Loucy (cell line): ENCODE results near the gene GPR37.

Source experiments
- H2AFZ ChIP-seq: fragments of 200-600 bp; sonication (generic); 2 replicates; pipeline ENCODE4 v1.6.0; 2016; ENCODE audit warnings: antibody characterized with exemption, mild to moderate bottlenecking, low read length, moderate library complexity
- H3F3A ChIP-seq: fragments of 200-600 bp; 2 replicates; pipeline ENCODE4 v1.6.0; 2016; ENCODE audit warnings: antibody characterized with exemption, low read depth, mild to moderate bottlenecking
- H3K27me3 ChIP-seq: fragments of 200-600 bp; sonication (generic); 2 replicates; pipeline ENCODE4 v1.6.1; 2014; ENCODE audit warnings: low read length, mild to moderate bottlenecking; ENCODE audit not compliant: insufficient read depth, poor library complexity, severe bottlenecking
- H3K36me3 ChIP-seq: fragments of 200-600 bp; sonication (generic); 2 replicates; pipeline ENCODE4 v1.6.1; 2016; ENCODE audit warnings: low read length; ENCODE audit not compliant: insufficient read depth
- H3K4me1 ChIP-seq: fragments of 200-600 bp; sonication (generic); 2 replicates; pipeline ENCODE4 v1.5.1; 2014; ENCODE audit warnings: low read length, mild to moderate bottlenecking; ENCODE audit not compliant: insufficient read depth, poor library complexity, severe bottlenecking
- H3K4me2 ChIP-seq: fragments of 200-600 bp; sonication (generic); 2 replicates; pipeline ENCODE4 v1.6.0; 2014; ENCODE audit warnings: antibody characterized with exemption, low read length, low read depth, mild to moderate bottlenecking; ENCODE audit not compliant: poor library complexity, severe bottlenecking
- H3K4me3 ChIP-seq: fragments of 200-600 bp; sonication (generic); 2 replicates; pipeline ENCODE4 v1.5.1; 2014; ENCODE audit warnings: low read length, mild to moderate bottlenecking, mixed read lengths; ENCODE audit not compliant: poor library complexity, severe bottlenecking
- H3K79me2 ChIP-seq: fragments of 200-600 bp; sonication (generic); 2 replicates; pipeline ENCODE4 v1.6.1; 2014; ENCODE audit warnings: low read length; ENCODE audit not compliant: insufficient read depth
- H3K9ac ChIP-seq: fragments of 200-600 bp; sonication (generic); 2 replicates; pipeline ENCODE4 v1.6.0; 2014; ENCODE audit warnings: mild to moderate bottlenecking, low read depth, low read length, moderate library complexity; ENCODE audit not compliant: poor library complexity, severe bottlenecking
- H3K9me2 ChIP-seq: fragments of 200-600 bp; sonication (generic); replicated peaks from 2 replicates; pipeline ENCODE4 v1.6.1; 2016; ENCODE audit warnings: low read depth, low read length, mixed read lengths
- H3K9me3 ChIP-seq: fragments of 200-600 bp; sonication (generic); 2 replicates; pipeline ENCODE4 v1.6.1; 2014; ENCODE audit warnings: mild to moderate bottlenecking, antibody characterized with exemption, low read length, low read depth; ENCODE audit not compliant: insufficient read depth
- H4K20me1 ChIP-seq: fragments of 200-600 bp; sonication (generic); 2 replicates; pipeline ENCODE4 v1.6.0; 2014; ENCODE audit warnings: antibody characterized with exemption, low read length, mild to moderate bottlenecking; ENCODE audit not compliant: insufficient read depth, poor library complexity, severe bottlenecking
- EZH2phosphoT487 ChIP-seq: fragments of 200-600 bp; IDR thresholded peaks from 2 replicates; pipeline ENCODE4 v1.6.1; 2018; ENCODE audit warnings: antibody characterized with exemption, mild to moderate bottlenecking, moderate library complexity, borderline replicate concordance
- TF ChIP-seq, protein P1 (sequence below): fragments of 200-600 bp; sonication (generic); conservative IDR thresholded peaks from 2 replicates; pipeline ENCODE4 v1.5.1; 2014; ENCODE audit warnings: mild to moderate bottlenecking, antibody characterized with exemption, low read length

Gene GPR37

DNA sequence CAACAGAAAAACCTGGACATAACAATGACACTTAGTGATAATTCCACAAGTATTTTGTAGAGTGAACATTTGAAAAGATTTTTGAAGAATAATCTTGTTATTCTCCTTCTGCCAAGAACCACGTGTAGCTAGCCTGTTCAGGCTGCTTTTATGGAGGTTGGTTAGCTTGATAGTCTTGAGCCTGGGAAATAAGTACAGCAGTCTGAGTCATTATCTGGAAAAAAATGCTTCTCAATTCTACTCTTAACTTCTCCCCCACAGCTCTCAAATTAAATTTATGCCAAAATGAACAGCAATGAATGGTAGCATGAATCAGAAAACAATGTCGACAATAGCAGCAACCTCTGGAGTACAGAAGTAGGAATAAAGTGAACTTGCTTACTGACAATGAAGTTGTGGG is 63.2 kb downstream of the GPR37 start:
- Histone ChIP-seq H3K4me3 (no peak overlapping the region), H3K9me2 (no peaks in the 10 kb centered on the region), H3K4me1 (no peaks in the 10 kb centered on the region), H3F3A (no peaks in the 10 kb centered on the region), H3K4me2 (no peak overlapping the region), H3K9ac (no peak overlapping the region), H2AFZ (no peak overlapping the region), H4K20me1 (no peaks in the 10 kb centered on the region), H3K27me3 (no peaks in the 10 kb centered on the region), H3K36me3 (no peaks in the 10 kb centered on the region), H3K9me3 (no peaks in the 10 kb centered on the region), H3K79me2 (no peaks in the 10 kb centered on the region)
- TF ChIP-seq, protein P1, sequence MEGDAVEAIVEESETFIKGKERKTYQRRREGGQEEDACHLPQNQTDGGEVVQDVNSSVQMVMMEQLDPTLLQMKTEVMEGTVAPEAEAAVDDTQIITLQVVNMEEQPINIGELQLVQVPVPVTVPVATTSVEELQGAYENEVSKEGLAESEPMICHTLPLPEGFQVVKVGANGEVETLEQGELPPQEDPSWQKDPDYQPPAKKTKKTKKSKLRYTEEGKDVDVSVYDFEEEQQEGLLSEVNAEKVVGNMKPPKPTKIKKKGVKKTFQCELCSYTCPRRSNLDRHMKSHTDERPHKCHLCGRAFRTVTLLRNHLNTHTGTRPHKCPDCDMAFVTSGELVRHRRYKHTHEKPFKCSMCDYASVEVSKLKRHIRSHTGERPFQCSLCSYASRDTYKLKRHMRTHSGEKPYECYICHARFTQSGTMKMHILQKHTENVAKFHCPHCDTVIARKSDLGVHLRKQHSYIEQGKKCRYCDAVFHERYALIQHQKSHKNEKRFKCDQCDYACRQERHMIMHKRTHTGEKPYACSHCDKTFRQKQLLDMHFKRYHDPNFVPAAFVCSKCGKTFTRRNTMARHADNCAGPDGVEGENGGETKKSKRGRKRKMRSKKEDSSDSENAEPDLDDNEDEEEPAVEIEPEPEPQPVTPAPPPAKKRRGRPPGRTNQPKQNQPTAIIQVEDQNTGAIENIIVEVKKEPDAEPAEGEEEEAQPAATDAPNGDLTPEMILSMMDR: no peak
- no peak for TF ChIP-seq EZH2phosphoT487

DNA sequence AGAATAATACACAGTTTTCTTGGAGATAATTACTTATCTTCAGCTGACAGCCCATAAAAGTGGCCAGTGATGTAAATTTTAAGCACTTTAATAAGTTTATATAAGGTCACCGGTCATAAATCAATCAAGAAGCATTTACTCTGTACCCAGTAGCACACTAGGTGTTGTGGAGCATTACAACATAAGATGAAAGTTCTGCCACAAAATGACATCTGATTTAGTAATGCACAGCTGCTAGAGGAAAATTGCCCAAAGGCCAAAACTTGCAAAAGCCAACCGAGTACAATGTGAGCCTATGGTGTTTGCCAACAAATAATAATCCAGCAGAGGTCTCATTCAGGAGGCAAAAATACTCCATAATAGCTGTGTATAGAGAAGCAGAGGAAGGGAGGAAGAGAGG is 63.6 kb downstream of the GPR37 start:
- no peak overlapping the region for H3K9ac ChIP-seq
- no peak overlapping the region for H3K4me2 ChIP-seq
- H3K9me3 ChIP-seq: no peaks in the 10 kb centered on the region
- no peaks in the 10 kb centered on the region for H3K4me1 ChIP-seq
- H4K20me1 ChIP-seq: no peaks in the 10 kb centered on the region
- no peaks in the 10 kb centered on the region for H3F3A ChIP-seq
- H3K79me2 ChIP-seq: no peaks in the 10 kb centered on the region
- no peak overlapping the region for H2AFZ ChIP-seq
- no peaks in the 10 kb centered on the region for H3K27me3 ChIP-seq
- TF ChIP-seq, protein P1: no peak
- no peak for TF ChIP-seq EZH2phosphoT487
- H3K36me3 ChIP-seq: no peaks in the 10 kb centered on the region
- no peak overlapping the region for H3K4me3 ChIP-seq
- no peaks in the 10 kb centered on the region for H3K9me2 ChIP-seq

DNA sequence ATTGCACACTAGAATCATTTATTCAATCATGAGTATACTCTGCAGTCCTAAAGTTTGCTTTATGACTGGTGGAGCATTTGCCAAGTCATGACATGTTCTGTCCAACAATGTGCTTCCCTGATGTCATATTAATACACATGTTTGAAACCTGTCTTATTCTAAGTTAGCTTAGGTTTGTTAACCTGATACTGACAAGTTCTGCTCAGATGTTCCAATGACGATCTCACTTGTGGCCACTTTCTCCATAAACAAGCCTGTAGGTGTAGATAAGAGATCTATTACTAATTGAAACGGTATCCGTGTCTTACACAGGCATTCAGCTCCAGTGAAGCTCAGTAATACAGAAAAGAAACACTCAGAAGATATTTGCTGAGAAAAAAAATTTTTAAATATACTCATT is 64.9 kb downstream of the GPR37 start:
- Histone ChIP-seq H3K36me3 (no peaks in the 10 kb centered on the region), H3K9me3 (no peaks in the 10 kb centered on the region), H3K9ac (no peak overlapping the region), H3K79me2 (no peaks in the 10 kb centered on the region), H3F3A (no peaks in the 10 kb centered on the region), H2AFZ (no peak overlapping the region), H4K20me1 (no peaks in the 10 kb centered on the region), H3K27me3 (no peaks in the 10 kb centered on the region), H3K4me3 (no peak overlapping the region), H3K9me2 (no peaks in the 10 kb centered on the region), H3K4me2 (no peak overlapping the region), H3K4me1 (no peaks in the 10 kb centered on the region)
- TF ChIP-seq EZH2phosphoT487: no peak
- TF ChIP-seq, protein P1: no peak
